Neural progenitor cell (in vitro differentiated cells): ENCODE data around the gene STAT5A. TPM values are rescaled to one million over a fixed set of nuclear protein-coding genes. Genes with fewer than 3 reads are reported as not detected.

Source experiments
- DNase-seq: peaks from one replicate; pipeline ENCODE4 v3.0.0-alpha.2; 2016; ENCODE audit warnings: low spot score
- H2AFZ ChIP-seq: fragments of 200-600 bp; sonication (generic); replicated peaks from 2 replicates; pipeline ENCODE4 v1.6.1; 2016; ENCODE audit warnings: antibody characterized with exemption
- H3F3A ChIP-seq: fragments of 200-600 bp; sonication (generic); 2 replicates; pipeline ENCODE4 v1.6.1; 2016; ENCODE audit warnings: antibody characterized with exemption, low read depth
- H3K27ac ChIP-seq: fragments of 200-600 bp; sonication (generic); 2 replicates; pipeline ENCODE4 v1.5.1; 2016; ENCODE audit warnings: mild to moderate bottlenecking
- H3K27me3 ChIP-seq: fragments of 200-600 bp; sonication (generic); 2 replicates; pipeline ENCODE4 v1.6.1; 2016; ENCODE audit warnings: mild to moderate bottlenecking, moderate library complexity
- H3K36me3 ChIP-seq: fragments of 200-600 bp; sonication (generic); 2 replicates; pipeline ENCODE4 v1.5.1; 2016
- H3K4me1 ChIP-seq: fragments of 200-600 bp; sonication (generic); 2 replicates; pipeline ENCODE4 v1.6.1; 2016; ENCODE audit warnings: mixed run types
- H3K4me2 ChIP-seq: fragments of 200-600 bp; sonication (generic); 2 replicates; pipeline ENCODE4 v1.6.1; 2016
- H3K4me3 ChIP-seq: fragments of 200-600 bp; sonication (generic); 2 replicates; pipeline ENCODE4 v1.5.1; 2016
- H3K79me2 ChIP-seq: fragments of 200-600 bp; sonication (generic); 2 replicates; pipeline ENCODE4 v1.6.1; 2016; ENCODE audit warnings: low read depth
- H3K9ac ChIP-seq: fragments of 200-600 bp; sonication (generic); 2 replicates; pipeline ENCODE4 v1.6.1; 2016
- H3K9me3 ChIP-seq: fragments of 200-600 bp; sonication (generic); 2 replicates; pipeline ENCODE4 v1.5.1; 2016; ENCODE audit warnings: low read depth
- H4K20me1 ChIP-seq: fragments of 200-600 bp; sonication (generic); 2 replicates; pipeline ENCODE4 v1.6.1; 2016; ENCODE audit warnings: low read depth
- H3K27ac Mint-ChIP-seq: 3 replicates; pipeline ENCODE4 v1.8.0; 2021; ENCODE audit warnings: mixed read lengths
- H3K27me3 Mint-ChIP-seq: 2 replicates; pipeline ENCODE4 v1.8.0; 2022; ENCODE audit warnings: low read depth, mild to moderate bottlenecking, inconsistent platforms, moderate library complexity, mixed read lengths; ENCODE audit not compliant: insufficient read depth
- H3K36me3 Mint-ChIP-seq: 3 replicates; pipeline ENCODE4 v1.8.0; 2021; ENCODE audit warnings: mixed read lengths
- H3K4me1 Mint-ChIP-seq: 3 replicates; pipeline ENCODE4 v1.8.0; 2021; ENCODE audit warnings: mixed read lengths
- H3K4me3 Mint-ChIP-seq: 3 replicates; pipeline ENCODE4 v1.8.0; 2021; ENCODE audit warnings: mild to moderate bottlenecking, moderate library complexity, mixed read lengths
- H3K9me3 Mint-ChIP-seq: 3 replicates; pipeline ENCODE4 v1.8.0; 2020; ENCODE audit warnings: mixed read lengths
- CTCF ChIP-seq: fragments of 200-600 bp; sonication (generic); IDR thresholded peaks from 2 replicates; pipeline ENCODE4 v1.5.1; 2017; ENCODE audit warnings: antibody characterized with exemption, mild to moderate bottlenecking
- EZH2 ChIP-seq: fragments of 200-600 bp; sonication (generic); IDR thresholded peaks from 2 replicates; pipeline ENCODE4 v1.6.1; 2017; ENCODE audit warnings: antibody characterized with exemption, mild to moderate bottlenecking, moderate library complexity
- EZH2phosphoT487 ChIP-seq: fragments of 200-600 bp; sonication (generic); IDR thresholded peaks from 2 replicates; pipeline ENCODE4 v1.6.1; 2017; ENCODE audit warnings: antibody characterized with exemption
- total RNA-seq: library from RNA; depleted of rRNA; stranded (reverse); fragments of >200 nt; gene quantifications from 2 replicates; pipeline ENCODE4 v1.2.3, GENCODE V29; 2015; ENCODE audit warnings: low replicate concordance

STAT5A gene
- total RNA-seq, 1 donor from 2014 or later, result 10.0 TPM

- no peaks in the 10 kb centered on the region for H3K36me3 ChIP-seq
- H4K20me1 ChIP-seq, result peaks cover 82% of the 10 kb centered on the region
- TF ChIP-seq CTCF, result no peak
- no peak overlapping the region for H3K9ac ChIP-seq
- H3K27me3 Mint-ChIP-seq, result no peaks in the 10 kb centered on the region
- peaks cover 19% of the 10 kb centered on the region for H3K4me1 Mint-ChIP-seq
- H3K27me3 ChIP-seq, result no peaks in the 10 kb centered on the region
- no peaks in the 10 kb centered on the region for H3K9me3 Mint-ChIP-seq
- no peak overlapping the region for H3K4me3 ChIP-seq
- H3K27ac ChIP-seq, result no peak overlapping the region
- H3K4me2 ChIP-seq, result no peak overlapping the region
- H3K4me1 ChIP-seq, result peaks cover 15% of the 10 kb centered on the region
- H3K9me3 ChIP-seq, result no peaks in the 10 kb centered on the region
- H3K27ac Mint-ChIP-seq, result peak overlapping the region; percentile 28
- H3K36me3 Mint-ChIP-seq, result peaks cover 3% of the 10 kb centered on the region
- no peak for DNase-seq
- peaks cover 18% of the 10 kb centered on the region for H3F3A ChIP-seq
- H3K4me3 Mint-ChIP-seq, result no peak overlapping the region
- H3K79me2 ChIP-seq, result peaks cover 97% of the 10 kb centered on the region
- H2AFZ ChIP-seq, result no peak overlapping the region
These were observed 41.8 kb upstream of the STAT5A start for GRCh38 chr17:42246515-42246914.

DNA sequence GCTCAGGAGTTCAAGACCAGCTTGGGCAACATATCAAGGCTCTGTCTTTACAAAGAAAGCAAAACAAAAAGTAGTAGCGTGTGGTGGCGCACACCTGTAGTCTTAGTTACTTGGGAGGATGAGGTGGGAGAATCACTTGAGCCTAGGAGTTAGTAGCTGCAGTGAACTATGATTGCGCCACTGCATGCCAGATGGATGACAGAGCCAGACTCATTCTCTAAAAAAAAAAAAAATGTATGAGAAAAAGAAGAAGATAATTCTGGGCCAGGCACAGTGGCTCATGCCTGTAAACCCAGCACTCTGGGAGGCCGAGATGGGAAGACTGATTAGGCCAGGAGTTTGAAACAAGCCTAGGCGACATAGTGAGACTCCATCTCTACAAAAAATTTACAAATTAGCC, 40.6 kb upstream of the STAT5A start:
- no peak overlapping the region for H3K4me2 ChIP-seq

DNA sequence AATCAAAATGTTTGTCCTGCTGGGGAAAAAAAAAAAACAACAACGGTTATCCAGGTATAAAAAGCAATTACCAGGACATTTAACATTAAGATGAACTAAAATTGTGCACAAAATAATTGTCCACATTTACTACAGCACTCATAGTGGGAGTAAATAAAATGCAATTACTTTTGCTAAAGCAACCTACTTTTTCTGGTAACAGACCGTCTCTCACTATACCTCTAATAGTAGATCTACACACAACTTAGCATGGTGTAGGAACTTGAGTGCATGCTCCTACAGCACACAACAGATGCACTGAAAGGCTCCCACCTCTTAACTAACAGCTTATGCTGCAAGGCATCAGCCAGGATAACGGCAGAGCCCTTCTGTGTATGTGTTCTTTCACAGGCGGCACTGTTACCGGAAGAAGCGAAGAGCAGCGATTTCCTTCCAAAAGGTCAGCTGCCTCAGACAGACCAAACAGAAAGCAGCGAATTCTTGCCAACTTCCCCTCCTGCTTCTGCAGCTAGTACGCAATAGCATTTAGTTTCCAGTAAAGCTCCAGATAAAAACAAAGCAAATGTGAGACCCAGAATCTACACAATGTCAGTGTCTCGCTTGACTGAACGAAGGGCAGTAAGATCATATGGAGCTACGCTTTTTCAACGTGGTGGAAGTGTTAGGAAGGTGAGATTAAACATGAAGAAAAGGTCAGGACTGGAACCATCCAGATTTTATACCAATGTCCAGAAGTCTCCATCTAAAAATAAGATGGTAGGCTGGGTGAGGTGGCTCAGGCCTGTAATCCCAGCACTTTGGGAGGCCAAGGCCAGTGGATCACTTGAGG, 39.7 kb upstream of the STAT5A start:
- Histone ChIP-seq H3K79me2 (peaks cover 98% of the 10 kb centered on the region), H3F3A (peaks cover 11% of the 10 kb centered on the region), H3K36me3 (no peaks in the 10 kb centered on the region), H3K4me1 (peaks cover 10% of the 10 kb centered on the region), H3K27ac (peak overlapping the region; percentile 63), H4K20me1 (peaks cover 80% of the 10 kb centered on the region), H3K9me3 (no peaks in the 10 kb centered on the region), H2AFZ (no peak overlapping the region), H3K4me2 (no peak overlapping the region), H3K4me3 (no peak overlapping the region), H3K27me3 (no peaks in the 10 kb centered on the region), H3K9ac (no peak overlapping the region)
- Mint-ChIP-seq H3K4me3 (no peak overlapping the region), H3K4me1 (peaks cover 10% of the 10 kb centered on the region), H3K27ac (peak overlapping the region; percentile 23), H3K36me3 (peaks cover 5% of the 10 kb centered on the region), H3K9me3 (no peaks in the 10 kb centered on the region), H3K27me3 (no peaks in the 10 kb centered on the region)
- peak; percentile 47 for DNase-seq
- no peak for TF ChIP-seq CTCF
- TF ChIP-seq EZH2phosphoT487, result no peak
- TF ChIP-seq EZH2, result no peak

More for the DNA sequence above, 40.6 kb upstream of the STAT5A start:
- Mint-ChIP-seq H3K27me3 (no peaks in the 10 kb centered on the region), H3K4me3 (no peak overlapping the region), H3K4me1 (peaks cover 12% of the 10 kb centered on the region), H3K27ac (no peak overlapping the region), H3K9me3 (no peaks in the 10 kb centered on the region), H3K36me3 (peaks cover 3% of the 10 kb centered on the region)
- H3K36me3 ChIP-seq, result no peaks in the 10 kb centered on the region
- H2AFZ ChIP-seq, result no peak overlapping the region
- peaks cover 18% of the 10 kb centered on the region for H3F3A ChIP-seq
- H3K4me1 ChIP-seq, result peaks cover 15% of the 10 kb centered on the region
- H3K27me3 ChIP-seq, result no peaks in the 10 kb centered on the region
- no peak overlapping the region for H3K27ac ChIP-seq
- H3K4me3 ChIP-seq, result no peak overlapping the region
- peaks cover 80% of the 10 kb centered on the region for H4K20me1 ChIP-seq
- peaks cover 96% of the 10 kb centered on the region for H3K79me2 ChIP-seq
- DNase-seq, result no peak
- H3K9ac ChIP-seq, result no peak overlapping the region
- TF ChIP-seq EZH2 (no peak), EZH2phosphoT487 (no peak), CTCF (no peak)
- H3K9me3 ChIP-seq, result no peaks in the 10 kb centered on the region
